GM19438 (cell line): Measurements from ENCODE around the gene DYNC1I1.

Experiments used
- ATAC-seq: cut with Tn5 transposase; IDR thresholded peaks from one replicate; pipeline ENCODE4 v1.9.1; 2021; ENCODE audit warnings: low read depth; ENCODE audit not compliant: unreplicated experiment

The DYNC1I1 gene

DNA sequence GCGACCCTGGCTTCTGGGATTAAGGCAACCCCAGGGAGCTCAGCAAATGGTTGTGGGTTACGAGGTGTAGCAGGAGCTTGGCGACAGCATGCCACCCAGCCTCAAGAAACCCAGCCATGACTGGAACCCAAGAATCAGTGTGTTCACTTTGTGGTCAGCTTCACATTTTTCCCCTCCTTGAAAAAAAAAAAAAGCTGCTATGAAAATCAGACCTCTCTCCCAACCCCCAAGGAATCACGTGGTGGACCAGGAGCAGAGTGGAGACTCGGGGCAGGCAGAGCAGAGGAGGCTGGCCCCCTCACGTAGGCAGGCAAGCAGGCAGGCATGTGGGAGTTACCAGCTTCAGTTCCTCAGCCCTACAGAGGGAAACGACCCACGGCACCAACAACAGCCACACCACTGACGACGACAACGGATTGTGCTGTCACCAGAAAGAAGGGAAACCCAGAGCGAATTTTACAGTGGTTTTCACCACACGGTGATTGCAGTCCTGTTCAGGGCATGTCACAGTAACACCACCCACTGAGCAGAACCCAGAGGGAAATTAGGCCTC is 346.2 kb downstream of the DYNC1I1 start:
- no peak for ATAC-seq

DNA sequence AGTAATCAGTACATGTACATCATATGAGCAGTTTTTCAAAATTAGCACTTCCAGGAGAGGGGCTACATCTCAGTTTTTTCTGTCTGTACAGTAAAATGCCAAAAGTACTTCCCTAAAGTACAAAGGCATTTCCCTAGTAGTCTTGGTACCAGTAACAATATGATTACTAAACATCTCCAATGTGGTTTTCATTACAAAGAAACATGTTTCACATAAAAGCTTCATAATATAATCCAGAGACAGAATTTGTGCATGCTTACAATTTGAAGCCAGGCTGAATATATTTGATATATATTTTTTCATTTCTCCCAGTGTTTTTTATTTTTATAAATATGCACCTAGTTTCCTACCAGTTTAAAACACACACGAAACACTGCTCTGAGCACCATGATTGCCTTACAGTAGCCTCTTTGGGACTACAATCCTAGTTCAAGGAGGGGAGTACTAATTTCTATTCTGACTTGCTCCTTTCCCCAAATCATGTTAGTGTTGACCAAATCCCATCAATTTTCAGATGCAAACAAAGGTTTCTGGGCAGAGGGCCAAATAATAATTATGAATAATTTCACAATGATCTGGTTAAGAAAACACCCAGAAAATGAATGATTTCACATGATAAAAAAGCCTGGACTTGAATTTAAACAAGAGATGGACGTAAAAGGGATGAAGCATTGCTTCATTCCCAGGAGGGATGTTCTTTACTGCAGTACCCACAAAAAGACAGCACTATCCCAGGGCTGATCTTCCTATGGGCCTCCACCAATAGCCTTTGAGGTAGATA is 348.3 kb downstream of the DYNC1I1 start:
- no peak for ATAC-seq

- no peak for ATAC-seq
These were observed 349.4 kb downstream of the DYNC1I1 start for GRCh38 chr7:96121752-96122151.

DNA sequence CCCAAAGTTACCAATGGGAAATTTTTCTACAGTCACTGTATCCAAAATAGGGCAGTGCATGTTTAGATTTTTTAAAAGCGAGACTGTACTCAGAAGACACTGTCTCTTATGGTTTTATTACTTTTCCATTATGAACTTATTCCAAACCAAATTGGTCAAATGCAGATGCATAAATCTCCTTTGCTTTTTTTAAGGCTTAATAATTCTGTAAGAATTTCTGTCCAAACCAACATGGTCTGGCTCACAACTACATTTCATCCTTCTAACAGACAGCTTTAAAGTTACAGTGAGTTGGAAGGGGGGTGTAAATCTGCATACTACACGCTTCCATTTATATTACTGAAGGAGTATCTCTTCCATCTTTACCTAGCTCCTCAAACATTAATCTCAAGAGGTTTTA is 350.4 kb downstream of the DYNC1I1 start:
- ATAC-seq, result no peak

DNA sequence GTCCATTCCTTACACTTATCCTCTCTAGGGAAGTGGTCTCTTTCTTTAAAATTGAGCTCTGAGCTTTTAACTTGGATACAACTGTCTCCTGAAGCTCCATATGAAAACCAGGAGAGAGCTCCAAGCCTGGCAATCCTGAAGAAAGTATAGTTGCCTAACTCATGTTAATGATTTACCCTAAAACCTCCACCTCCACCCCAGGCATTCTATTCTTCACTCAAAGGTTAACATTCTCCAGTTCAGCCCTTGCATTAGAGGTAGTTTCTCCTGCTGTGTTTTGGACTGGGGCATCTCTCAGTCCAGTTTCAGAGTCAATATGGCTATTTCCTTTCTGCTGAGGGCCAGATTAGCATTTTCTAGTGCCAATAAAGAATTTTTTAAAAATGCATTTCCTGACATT is 354.0 kb downstream of the DYNC1I1 start:
- ATAC-seq, result no peak

DNA sequence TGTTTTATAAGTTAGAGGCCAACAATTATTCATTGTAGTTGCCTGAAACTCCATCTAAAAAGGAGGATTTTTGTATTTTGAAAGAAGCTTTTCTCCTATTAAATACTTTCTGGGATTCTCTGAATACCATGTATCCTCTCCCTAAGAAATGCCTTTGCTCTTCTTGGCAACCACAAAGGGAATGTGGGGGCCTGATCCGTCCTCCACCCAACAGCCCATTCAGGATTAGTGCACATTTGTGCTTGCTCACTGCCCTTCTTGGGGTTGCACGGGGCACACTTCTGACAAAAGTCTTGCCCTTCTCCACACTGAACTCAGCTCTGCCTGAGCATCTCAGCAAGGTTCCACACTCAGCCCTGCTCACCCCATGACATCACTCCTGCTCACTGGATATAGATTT is 355.4 kb downstream of the DYNC1I1 start:
- ATAC-seq, result no peak

GRCh38 chr7:96131525-96131924 is 359.2 kb downstream of the DYNC1I1 start:
- no peak for ATAC-seq

DNA sequence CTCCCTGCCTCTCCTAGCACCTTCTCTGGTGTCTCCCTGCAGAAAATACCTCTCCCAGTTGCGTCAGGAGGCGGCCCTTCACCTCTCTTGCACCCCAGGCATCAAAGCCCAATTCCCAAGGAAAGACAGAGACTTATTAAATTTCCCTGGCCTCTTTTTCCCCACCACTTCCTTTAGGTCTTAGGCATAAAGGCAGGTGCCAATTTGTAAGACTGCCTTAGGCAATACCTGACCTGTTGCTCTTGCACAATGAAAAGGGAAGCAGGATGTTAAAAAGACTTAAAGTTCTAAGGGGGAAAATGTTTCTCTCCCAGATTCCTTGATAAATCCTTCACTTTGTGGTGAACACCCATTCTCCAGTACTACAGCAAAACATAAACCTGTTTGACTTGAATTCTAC is 362.9 kb downstream of the DYNC1I1 start:
- ATAC-seq, result no peak

GRCh38 chr7:96136600-96137239 is 364.4 kb downstream of the DYNC1I1 start:
- no peak for ATAC-seq

GRCh38 chr7:96143495-96144259 is 371.3 kb downstream of the DYNC1I1 start:
- no peak for ATAC-seq

- ATAC-seq, result no peak
These were observed 371.8 kb downstream of the DYNC1I1 start for GRCh38 chr7:96144260-96144526.
